HEK293 (cell line): ENCODE data around the gene NUCKS1.

Source experiments
- BCL11B ChIP-seq: fragments of 450-650 bp; formaldehyde crosslinking; IDR thresholded peaks from 2 replicates; pipeline ENCODE4 v1.5.1; 2016; ENCODE audit warnings: low read depth, missing biosample characterization, missing genetic modification characterization
- PATZ1 ChIP-seq: fragments of 450-650 bp; formaldehyde crosslinking; IDR thresholded peaks from 2 replicates; pipeline ENCODE4 v1.5.1; 2016; ENCODE audit warnings: missing biosample characterization, missing genetic modification characterization
- PBX3 ChIP-seq: sonication (generic); formaldehyde crosslinking; IDR thresholded peaks from 2 replicates; pipeline ENCODE4 v1.8.1; 2022; ENCODE audit warnings: mild to moderate bottlenecking, moderate library complexity, missing genetic modification reagents
- REST ChIP-seq: fragments of 450-650 bp; formaldehyde crosslinking; IDR thresholded peaks from 2 replicates; pipeline ENCODE4 v1.5.1; 2016; ENCODE audit warnings: missing biosample characterization, missing genetic modification characterization
- TCF7L2 ChIP-seq: IDR thresholded peaks from 2 replicates; pipeline ENCODE4 v1.6.1; 2011; ENCODE audit warnings: low read depth, mild to moderate bottlenecking, inconsistent platforms, low read length, moderate library complexity, borderline replicate concordance
- ZBTB1 ChIP-seq: fragments of 450-650 bp; formaldehyde crosslinking; IDR thresholded peaks from 2 replicates; pipeline ENCODE4 v1.5.1; 2016; ENCODE audit warnings: missing biosample characterization, missing genetic modification characterization
- ZBTB20 ChIP-seq: fragments of 450-650 bp; formaldehyde crosslinking; IDR thresholded peaks from 2 replicates; pipeline ENCODE4 v1.5.1; 2016; ENCODE audit warnings: missing biosample characterization, missing genetic modification characterization
- ZFP37 ChIP-seq: fragments of 450-650 bp; formaldehyde crosslinking; IDR thresholded peaks from 2 replicates; pipeline ENCODE4 v1.5.1; 2016; ENCODE audit warnings: missing biosample characterization, missing genetic modification characterization
- ZNF146 ChIP-seq: fragments of 450-650 bp; formaldehyde crosslinking; IDR thresholded peaks from 2 replicates; pipeline ENCODE4 v1.5.1; 2016; ENCODE audit warnings: missing biosample characterization, missing genetic modification characterization
- ZNF148 ChIP-seq: fragments of 450-650 bp; formaldehyde crosslinking; IDR thresholded peaks from 2 replicates; pipeline ENCODE4 v1.5.0; 2017; ENCODE audit warnings: missing biosample characterization, missing genetic modification characterization, borderline replicate concordance
- ZNF16 ChIP-seq: fragments of 450-650 bp; formaldehyde crosslinking; IDR thresholded peaks from 2 replicates; pipeline ENCODE4 v1.5.1; 2016; ENCODE audit warnings: low read depth, missing biosample characterization, missing genetic modification characterization
- ZNF169 ChIP-seq: fragments of 450-650 bp; formaldehyde crosslinking; IDR thresholded peaks from 2 replicates; pipeline ENCODE4 v1.5.1; 2016; ENCODE audit warnings: missing biosample characterization, missing genetic modification characterization
- ZNF175 ChIP-seq: fragments of 450-650 bp; formaldehyde crosslinking; IDR thresholded peaks from 2 replicates; pipeline ENCODE4 v1.5.1; 2016; ENCODE audit warnings: missing biosample characterization, missing genetic modification characterization
- ZNF24 ChIP-seq: fragments of 450-650 bp; formaldehyde crosslinking; IDR thresholded peaks from 2 replicates; pipeline ENCODE4 v1.5.1; 2016; ENCODE audit warnings: missing biosample characterization, missing genetic modification characterization
- ZNF335 ChIP-seq: fragments of 450-650 bp; formaldehyde crosslinking; conservative IDR thresholded peaks from 2 replicates; pipeline ENCODE4 v1.5.1; 2016; ENCODE audit warnings: missing biosample characterization, missing genetic modification characterization
- ZNF350 ChIP-seq: fragments of 450-650 bp; formaldehyde crosslinking; IDR thresholded peaks from 2 replicates; pipeline ENCODE4 v1.5.0; 2017; ENCODE audit warnings: missing biosample characterization, mild to moderate bottlenecking, missing genetic modification characterization
- ZNF394 ChIP-seq: fragments of 450-650 bp; formaldehyde crosslinking; IDR thresholded peaks from 2 replicates; pipeline ENCODE4 v1.5.1; 2016; ENCODE audit warnings: missing biosample characterization, missing genetic modification characterization, mild to moderate bottlenecking, moderate library complexity, borderline replicate concordance
- ZNF518A ChIP-seq: fragments of 450-650 bp; formaldehyde crosslinking; conservative IDR thresholded peaks from 2 replicates; pipeline ENCODE4 v1.5.1; 2016; ENCODE audit warnings: low read depth, missing biosample characterization, missing genetic modification characterization
- ZNF596 ChIP-seq: fragments of 450-650 bp; IDR thresholded peaks from 2 replicates; pipeline ENCODE4 v1.5.0; 2018; ENCODE audit warnings: missing biosample characterization, mild to moderate bottlenecking, missing genetic modification characterization, moderate library complexity
- ZNF621 ChIP-seq: fragments of 450-650 bp; formaldehyde crosslinking; IDR thresholded peaks from 2 replicates; pipeline ENCODE4 v1.5.1; 2017; ENCODE audit warnings: missing biosample characterization, missing genetic modification characterization
- ZNF664 ChIP-seq: fragments of 450-650 bp; formaldehyde crosslinking; IDR thresholded peaks from 2 replicates; pipeline ENCODE4 v1.5.1; 2016; ENCODE audit warnings: missing biosample characterization, missing genetic modification characterization
- ZNF768 ChIP-seq: fragments of 450-650 bp; formaldehyde crosslinking; IDR thresholded peaks from 2 replicates; pipeline ENCODE4 v1.5.1; 2018; ENCODE audit warnings: missing biosample characterization, mild to moderate bottlenecking, missing genetic modification characterization
- ZNF785 ChIP-seq: fragments of 450-650 bp; formaldehyde crosslinking; IDR thresholded peaks from 2 replicates; pipeline ENCODE4 v1.5.1; 2016; ENCODE audit warnings: missing biosample characterization, missing genetic modification characterization
- ZNF837 ChIP-seq: fragments of 450-650 bp; formaldehyde crosslinking; IDR thresholded peaks from 2 replicates; pipeline ENCODE4 v1.5.1; 2016; ENCODE audit warnings: missing biosample characterization, missing genetic modification characterization
- ZSCAN16 ChIP-seq: fragments of 450-650 bp; formaldehyde crosslinking; IDR thresholded peaks from 2 replicates; pipeline ENCODE4 v1.5.1; 2016; ENCODE audit warnings: missing biosample characterization, missing genetic modification characterization

The NUCKS1 gene

GRCh38 chr1:205748403-205749233 lies 1.4 kb downstream of the NUCKS1 start (continued):
- TF ChIP-seq ZNF768 (tag by site-specific recombination) = no peak
- TF ChIP-seq ZSCAN16 (tag by site-specific recombination) = no peak
- no peak for TF ChIP-seq ZNF24 (tag by site-specific recombination)
- no peak for TF ChIP-seq TCF7L2
- no peak for TF ChIP-seq PBX3 (CRISPR knock-in tag)
- TF ChIP-seq PATZ1 (tag by site-specific recombination) = no peak
- no peak for TF ChIP-seq ZNF785 (tag by site-specific recombination)
- TF ChIP-seq ZFP37 (tag by site-specific recombination) = no peak
- TF ChIP-seq BCL11B (tag by site-specific recombination) = no peak
- TF ChIP-seq ZNF394 (tag by site-specific recombination) = 0 out of 2 replicates have a peak, but pooled peaks have one; percentile 25
- TF ChIP-seq ZNF664 (tag by site-specific recombination) = no peak
- no peak for TF ChIP-seq ZNF16 (tag by site-specific recombination)
- no peak for TF ChIP-seq REST
- no peak for TF ChIP-seq ZNF621
- TF ChIP-seq ZNF350 = no peak
- no peak for TF ChIP-seq ZNF518A (tag by site-specific recombination)
- TF ChIP-seq ZNF175 (tag by site-specific recombination) = no peak
- no peak for TF ChIP-seq ZBTB20
- TF ChIP-seq ZNF148 (tag by site-specific recombination) = no peak
- no peak for TF ChIP-seq ZNF837 (tag by site-specific recombination)
- no peak for TF ChIP-seq ZNF169 (tag by site-specific recombination)
- TF ChIP-seq ZNF335 (tag by site-specific recombination) = 0 out of 2 replicates have a peak, but pooled peaks have one; percentile 14
- no peak for TF ChIP-seq ZBTB1
- no peak for TF ChIP-seq ZNF596 (tag by site-specific recombination)
- no peak for TF ChIP-seq ZNF146 (tag by site-specific recombination)
